ENCODE results near the gene PLA2G12B. TPM values are rescaled to one million over a fixed set of nuclear protein-coding genes. Genes with fewer than 3 reads are reported as not detected.

Gene PLA2G12B
- total RNA-seq, 2 experiments from 2014 or later: not detected

- Histone ChIP-seq H4K20me1 (ENCODE audit: insufficient read depth, low read length) (no peaks in the 10 kb centered on the region), H3K36me3 (ENCODE audit: insufficient read depth, low read length) (no peaks in the 10 kb centered on the region), H3K4me1 (ENCODE audit: insufficient read depth, low read length, poor library complexity, severe bottlenecking) (no peaks in the 10 kb centered on the region), H3K4me3 (ENCODE audit: low read depth, low read length, poor library complexity, severe bottlenecking) (no peak overlapping the region), H3K9me2 (ENCODE audit: insufficient read depth, low read length) (no peaks in the 10 kb centered on the region), H3K79me2 (ENCODE audit: insufficient read depth, low read depth, low read length) (no peaks in the 10 kb centered on the region), H3K27ac (ENCODE audit: low read depth, low read length, poor library complexity, severe bottlenecking) (no peak overlapping the region), H3K9me3 (ENCODE audit: low read length) (no peaks in the 10 kb centered on the region), H2AFZ (ENCODE audit: low read length) (no peak overlapping the region), H3K4me2 (ENCODE audit: low read length) (no peak overlapping the region)
- POLR2A ChIA-PET: interaction anchor here (0.6 kb wide), 1 partner anchor 163 kb away, joined by 4 read pairs; no protein-coding TSS in a partner anchor
- BruUV-seq (replicated peaks): no TSS peak
- TF ChIP-seq EZH2phosphoT487 (IDR thresholded peaks at IDR 0.05; ENCODE audit: borderline replicate concordance, low read depth, low read length) (no peak), CTCF (conservative IDR thresholded peaks at IDR 0.05; ENCODE audit: low read length) (no peak)
- no peak for DNase-seq (ENCODE audit: low spot score)
- intact Hi-C loops (cut with micrococcal nuclease; ENCODE audit: unreplicated experiment): no loop called here
- CTCF ChIA-PET (ENCODE audit: unreplicated experiment): no interaction called here
Observed at GRCh38 chr10:72932259-72933015, 22.2 kb downstream of the PLA2G12B start.

- CTCF ChIA-PET (ENCODE audit: unreplicated experiment): no interaction called here
Observed at GRCh38 chr10:72930276-72930675, 24.3 kb downstream of the PLA2G12B start.

More at GRCh38 chr10:72930276-72930675, 24.3 kb downstream of the PLA2G12B start:
- Histone ChIP-seq H3K9me3 (ENCODE audit: low read length) (no peaks in the 10 kb centered on the region), H3K27ac (ENCODE audit: low read depth, low read length, poor library complexity, severe bottlenecking) (no peak overlapping the region), H4K20me1 (ENCODE audit: insufficient read depth, low read length) (no peaks in the 10 kb centered on the region), H3K36me3 (ENCODE audit: insufficient read depth, low read length) (no peaks in the 10 kb centered on the region), H2AFZ (ENCODE audit: low read length) (no peak overlapping the region), H3K4me3 (ENCODE audit: low read depth, low read length, poor library complexity, severe bottlenecking) (no peak overlapping the region), H3K79me2 (ENCODE audit: insufficient read depth, low read depth, low read length) (no peaks in the 10 kb centered on the region), H3K4me1 (ENCODE audit: insufficient read depth, low read length, poor library complexity, severe bottlenecking) (no peaks in the 10 kb centered on the region), H3K9me2 (ENCODE audit: insufficient read depth, low read length) (no peaks in the 10 kb centered on the region), H3K4me2 (ENCODE audit: low read length) (no peak overlapping the region)
- no peak for TF ChIP-seq CTCF (conservative IDR thresholded peaks at IDR 0.05; ENCODE audit: low read length)
- no peak for TF ChIP-seq EZH2phosphoT487 (IDR thresholded peaks at IDR 0.05; ENCODE audit: borderline replicate concordance, low read depth, low read length)
- BruUV-seq (replicated peaks): no TSS peak
- intact Hi-C loops (cut with micrococcal nuclease; ENCODE audit: unreplicated experiment): no loop called here
- POLR2A ChIA-PET: interaction anchor here (0.8 kb wide), 1 partner anchor 67 kb away, joined by 3 read pairs; no protein-coding TSS in a partner anchor
- no peak for DNase-seq (ENCODE audit: low spot score)
